ENCODE data around the gene ALDH3B2.

The ALDH3B2 gene

GRCh38 chr11:67613313-67613959, 61.0 kb downstream of the ALDH3B2 start:
- TF ChIP-seq HDGF (IDR thresholded peaks at IDR 0.05; ENCODE audit: borderline replicate concordance) (no peak), FOXM1 (IDR thresholded peaks at IDR 0.05; ENCODE audit: borderline replicate concordance) (no peak), L3MBTL2 (conservative IDR thresholded peaks at IDR 0.05) (no peak), ELF4 (IDR thresholded peaks at IDR 0.05) (no peak), NFRKB (IDR thresholded peaks at IDR 0.05) (no peak), SUZ12 (IDR thresholded peaks at IDR 0.05) (no peak), PKNOX1 (IDR thresholded peaks at IDR 0.05) (no peak), BHLHE40 (IDR thresholded peaks at IDR 0.05; ENCODE audit: borderline replicate concordance) (no peak), SP1 (IDR thresholded peaks at IDR 0.05) (no peak), LEF1 (IDR thresholded peaks at IDR 0.05; ENCODE audit: borderline replicate concordance) (no peak), FOXA1 (IDR thresholded peaks at IDR 0.05) (no peak)
- DNase-seq (ENCODE audit: extremely low spot score), result no peak
- ChIA-PET POLR2A (interaction anchor here (1.5 to 3.0 kb wide), 3 partner anchors 14 to 41 kb away, joined by 3 to 13 read pairs (median 4); partner anchors contain the start of gene GSTP1), CTCF (interaction anchor here (0.7 to 2.9 kb wide), 5 partner anchors 8 to 100 kb away, joined by 3 to 15 read pairs (median 4); partner anchors contain the start of gene NUDT8)

GRCh38 chr11:67612751-67613150, 61.7 kb downstream of the ALDH3B2 start:
- DNase-seq (ENCODE audit: extremely low spot score), result no peak
- TF ChIP-seq NFRKB (IDR thresholded peaks at IDR 0.05) (no peak), L3MBTL2 (conservative IDR thresholded peaks at IDR 0.05) (no peak), PKNOX1 (IDR thresholded peaks at IDR 0.05) (no peak), FOXM1 (IDR thresholded peaks at IDR 0.05; ENCODE audit: borderline replicate concordance) (no peak), SUZ12 (IDR thresholded peaks at IDR 0.05) (no peak), FOXA1 (IDR thresholded peaks at IDR 0.05) (no peak), ARNT (IDR thresholded peaks at IDR 0.05) (no peak), ELF4 (IDR thresholded peaks at IDR 0.05) (no peak), LEF1 (IDR thresholded peaks at IDR 0.05; ENCODE audit: borderline replicate concordance) (no peak), TARDBP (IDR thresholded peaks at IDR 0.05) (no peak), CTBP1 (IDR thresholded peaks at IDR 0.05; ENCODE audit: borderline replicate concordance) (no peak), HDGF (IDR thresholded peaks at IDR 0.05; ENCODE audit: borderline replicate concordance) (no peak), BHLHE40 (IDR thresholded peaks at IDR 0.05; ENCODE audit: borderline replicate concordance) (no peak), SP1 (IDR thresholded peaks at IDR 0.05) (no peak)
- ChIA-PET CTCF (interaction anchor here (2.9 kb wide), 1 partner anchor 17 kb away, joined by 15 read pairs; the partner anchor contains the start of gene NUDT8), POLR2A (interaction anchor here (1.6 to 3.0 kb wide), 2 partner anchors 15 to 30 kb away, joined by 3 to 13 read pairs; partner anchors contain the start of gene GSTP1)

All from HEK293T (cell line).